Testis (tissue), 3 donors: ENCODE data around the gene CARM1. TPM values are rescaled to one million over a fixed set of nuclear protein-coding genes. Genes with fewer than 3 reads are reported as not detected.
"Not testable (repeated sequence)": the region's sequence is repeated elsewhere in the genome, so short reads cannot be mapped to it uniquely, and the experiment has no call there.

ENCODE experiments used
- DNase-seq: peaks from one replicate; pipeline ENCODE4 v3.0.0-alpha.2; 2019
- H3K27ac ChIP-seq, 2 donors: fragments of 200-600 bp; sonication (generic); one replicate each; pipeline ENCODE4 v1.5.1; 2019
- H3K27me3 ChIP-seq: fragments of 200-600 bp; sonication (generic); one replicate; pipeline ENCODE4 v1.5.1; 2019
- H3K36me3 ChIP-seq: fragments of 200-600 bp; sonication (generic); one replicate; pipeline ENCODE4 v1.5.1; 2017; ENCODE audit warnings: low read depth; ENCODE audit errors: missing control alignments
- H3K4me1 ChIP-seq: fragments of 200-600 bp; sonication (generic); one replicate; pipeline ENCODE4 v1.5.1; 2019
- H3K4me3 ChIP-seq, 2 donors: fragments of 200-600 bp; sonication (generic); one replicate each; pipeline ENCODE4 v1.5.1; 2017 to 2019
- H3K9me3 ChIP-seq: fragments of 200-600 bp; sonication (generic); one replicate; pipeline ENCODE4 v1.5.1; 2017
- POLR2A ChIP-seq: fragments of 450-650 bp; IDR thresholded peaks from one replicate; pipeline ENCODE4 v1.6.1; 2017; ENCODE audit warnings: antibody characterized with exemption, mild to moderate bottlenecking, moderate library complexity
- WGBS, 2 donors: methylation state at CpG; one replicate each; pipeline ENCODE4 v1.1.5; 2018; 5-methylcytosine and 5-hydroxymethylcytosine counted together
- intact Hi-C: fragments of 100-400 bp; cut with DNase I; formaldehyde crosslinking; loops from one replicate; pipeline ENCODE4 v1.15.1; 2023; ENCODE audit warnings: low total_unique reads
- polyA plus RNA-seq: library from polyadenylated mRNA; stranded (reverse); fragments of 350-450 nt; fragmentation: Illumina TruSeq; extraction: RNeasy Lipid Tissue Mini Kit (QIAGEN cat#74804); gene quantifications from one replicate; pipeline ENCODE4 v1.2.3, GENCODE V29; 2014; ENCODE audit warnings: low read depth, low replicate concordance; ENCODE audit not compliant: insufficient read depth
- total RNA-seq, 2 donors: library from RNA; depleted of rRNA; stranded (reverse); fragments of >200 nt; gene quantifications; one replicate each; pipeline ENCODE4 v1.2.3, GENCODE V29; 2016
- TF ChIP-seq, protein P1 (sequence below), 3 experiments: fragments of 450-650 bp in 2 of 3; fragments of 200-600 bp in 1 of 3; sonication (generic) in 1 of 3; IDR thresholded peaks; one replicate each; pipeline ENCODE4 v1.5.1; 2016 to 2019; ENCODE audit warnings: antibody characterized with exemption in 3 of 3, mild to moderate bottlenecking in 2 of 3, moderate library complexity in 1 of 3

The CARM1 gene
- total and polyA plus RNA-seq, 3 donors from 2014 or later, result 79.5 to 110 (median 82.4) TPM

DNA sequence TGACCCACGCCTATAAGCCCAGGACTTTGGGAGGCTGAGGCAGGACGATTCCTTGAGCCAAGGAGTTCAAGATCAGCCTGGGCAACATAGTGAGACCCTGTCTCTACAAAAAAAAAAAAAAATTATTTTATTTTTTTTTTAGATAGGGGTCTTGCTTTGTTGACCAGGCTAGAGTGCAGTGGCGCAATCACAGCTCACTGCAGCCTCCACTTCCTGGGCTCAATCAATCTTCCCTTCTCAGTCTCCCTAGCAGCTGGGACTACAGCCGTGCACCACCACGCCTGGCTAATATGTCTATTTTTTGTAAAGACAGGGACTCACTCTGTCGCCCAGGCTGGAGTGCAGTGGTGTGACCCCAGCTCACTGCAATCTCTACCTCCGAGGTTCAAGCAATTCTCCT lies 18.4 kb upstream of the CARM1 start:
- no peaks in the 10 kb centered on the region for H3K4me1 ChIP-seq
- intact Hi-C loops, result no loop called here
- no peaks in the 10 kb centered on the region for H3K36me3 ChIP-seq
- H3K4me3 ChIP-seq, result no peak overlapping the region
- H3K9me3 ChIP-seq, result no peaks in the 10 kb centered on the region
- H3K27me3 ChIP-seq, result no peaks in the 10 kb centered on the region
- TF ChIP-seq, protein P1, sequence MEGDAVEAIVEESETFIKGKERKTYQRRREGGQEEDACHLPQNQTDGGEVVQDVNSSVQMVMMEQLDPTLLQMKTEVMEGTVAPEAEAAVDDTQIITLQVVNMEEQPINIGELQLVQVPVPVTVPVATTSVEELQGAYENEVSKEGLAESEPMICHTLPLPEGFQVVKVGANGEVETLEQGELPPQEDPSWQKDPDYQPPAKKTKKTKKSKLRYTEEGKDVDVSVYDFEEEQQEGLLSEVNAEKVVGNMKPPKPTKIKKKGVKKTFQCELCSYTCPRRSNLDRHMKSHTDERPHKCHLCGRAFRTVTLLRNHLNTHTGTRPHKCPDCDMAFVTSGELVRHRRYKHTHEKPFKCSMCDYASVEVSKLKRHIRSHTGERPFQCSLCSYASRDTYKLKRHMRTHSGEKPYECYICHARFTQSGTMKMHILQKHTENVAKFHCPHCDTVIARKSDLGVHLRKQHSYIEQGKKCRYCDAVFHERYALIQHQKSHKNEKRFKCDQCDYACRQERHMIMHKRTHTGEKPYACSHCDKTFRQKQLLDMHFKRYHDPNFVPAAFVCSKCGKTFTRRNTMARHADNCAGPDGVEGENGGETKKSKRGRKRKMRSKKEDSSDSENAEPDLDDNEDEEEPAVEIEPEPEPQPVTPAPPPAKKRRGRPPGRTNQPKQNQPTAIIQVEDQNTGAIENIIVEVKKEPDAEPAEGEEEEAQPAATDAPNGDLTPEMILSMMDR (IDR thresholded peaks at IDR 0.05), result no peak
- no peak for TF ChIP-seq POLR2A
- H3K27ac ChIP-seq, result no peak overlapping the region
- DNase-seq, result no peak
- WGBS, 2 donors, result 83 to 93% methylated on average over 7 of the region's 7 CpGs

- intact Hi-C loops, result no loop called here
- TF ChIP-seq, protein P1 (IDR thresholded peaks at IDR 0.05), result no peak
- no peak for TF ChIP-seq POLR2A
- H3K36me3 ChIP-seq, result no peaks in the 10 kb centered on the region
- no peaks in the 10 kb centered on the region for H3K27me3 ChIP-seq
- H3K27ac ChIP-seq, result no peak overlapping the region
- H3K4me3 ChIP-seq, result no peak overlapping the region
- H3K4me1 ChIP-seq, result no peaks in the 10 kb centered on the region
- no peak for DNase-seq
- no peaks in the 10 kb centered on the region for H3K9me3 ChIP-seq
- 49 to 64% methylated on average over 7 of the region's 7 CpGs for WGBS, 2 donors
Observed at GRCh38 chr19:10854350-10855089, 16.8 kb upstream of the CARM1 start.

DNA sequence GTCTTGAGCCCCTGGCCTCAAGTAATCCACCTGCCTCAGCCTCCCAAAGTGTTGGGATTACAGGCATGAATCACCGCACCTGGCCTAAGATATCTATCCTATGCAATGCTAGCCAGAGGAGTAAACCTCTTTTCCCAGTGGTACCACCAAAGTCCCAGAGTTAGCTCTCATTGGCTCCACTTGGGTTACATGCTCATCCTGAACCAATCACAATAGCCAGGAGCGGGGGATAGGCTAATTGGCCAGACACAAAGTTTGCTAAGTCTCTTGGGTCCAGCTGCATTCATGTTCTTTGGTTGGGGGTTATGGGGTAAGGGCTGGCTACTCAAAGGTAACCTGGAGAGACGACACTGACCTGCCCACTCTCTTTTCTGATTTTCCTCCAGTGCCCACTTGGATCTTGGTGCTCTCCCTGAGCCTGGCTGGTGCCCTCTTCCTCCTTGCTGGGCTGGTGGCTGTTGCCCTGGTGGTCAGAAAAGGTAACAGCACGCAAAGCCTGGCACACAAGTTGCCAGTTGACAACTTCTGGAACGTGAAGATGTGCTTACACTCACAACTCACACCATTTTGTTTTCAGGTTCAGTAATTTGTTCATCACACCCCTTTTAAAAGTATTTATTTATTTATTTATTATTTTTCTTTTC lies 15.4 kb upstream of the CARM1 start:
- no peak for TF ChIP-seq POLR2A
- TF ChIP-seq, protein P1 (IDR thresholded peaks at IDR 0.05), result peak in 2 of 3 experiments; percentile 38 to 41
- H3K36me3 ChIP-seq, result no peaks in the 10 kb centered on the region
- intact Hi-C loops, result no loop called here
- peak; percentile 36 for DNase-seq
- no peaks in the 10 kb centered on the region for H3K27me3 ChIP-seq
- H3K9me3 ChIP-seq, result no peaks in the 10 kb centered on the region
- no peak overlapping the region for H3K4me3 ChIP-seq
- H3K4me1 ChIP-seq, result no peaks in the 10 kb centered on the region
- no peak overlapping the region for H3K27ac ChIP-seq
- WGBS, 2 donors, result 77 to 92% methylated on average over 5 of the region's 5 CpGs

- H3K9me3 ChIP-seq, H3K36me3 ChIP-seq, H3K27me3 ChIP-seq, DNase-seq, H3K4me3 ChIP-seq, H3K4me1 ChIP-seq, H3K27ac ChIP-seq, intact Hi-C loops: not testable (repeated sequence)
- 89 to 91% methylated on average over 1 of the region's 1 CpG for WGBS, 2 donors
Observed at GRCh38 chr19:10856899-10857298, 14.5 kb upstream of the CARM1 start.

DNA sequence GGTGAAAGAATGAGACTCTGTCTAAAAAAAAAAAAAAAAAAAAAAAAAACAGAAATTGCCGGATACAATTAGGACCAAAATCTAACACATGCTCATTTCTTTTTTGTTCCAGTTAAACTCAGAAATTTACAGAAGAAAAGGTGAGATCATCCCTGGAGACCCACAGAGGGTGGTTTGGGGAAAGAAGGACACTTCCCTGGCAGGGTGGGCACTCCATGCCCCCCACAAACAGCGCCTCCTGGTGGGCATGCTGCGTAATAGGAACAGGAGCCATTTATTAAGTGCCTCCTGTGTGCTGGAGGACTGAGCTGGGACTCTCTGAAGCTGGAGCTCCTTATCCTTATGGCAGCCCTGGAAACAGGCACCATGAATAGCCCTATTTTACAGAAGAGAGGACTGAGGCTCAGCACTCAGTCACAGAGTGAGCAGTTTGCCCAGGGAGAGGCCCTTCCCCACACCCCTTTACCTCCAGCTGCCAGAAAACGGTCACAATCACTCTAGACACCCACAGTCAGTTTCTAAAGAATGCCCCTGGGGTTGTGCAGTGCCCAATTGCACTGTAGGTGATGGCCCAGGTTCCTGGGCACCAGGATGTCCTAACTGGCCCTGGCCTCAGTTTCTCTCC lies 13.0 kb upstream of the CARM1 start:
- 54 to 72% methylated on average over 4 of the region's 4 CpGs for WGBS, 2 donors
- H3K9me3 ChIP-seq, result no peaks in the 10 kb centered on the region
- no peak overlapping the region for H3K27ac ChIP-seq
- TF ChIP-seq, protein P1 (IDR thresholded peaks at IDR 0.05), result peak; percentile 18 to 58 (median 54)
- TF ChIP-seq POLR2A, result no peak
- no peak overlapping the region for H3K4me3 ChIP-seq
- no peaks in the 10 kb centered on the region for H3K36me3 ChIP-seq
- H3K27me3 ChIP-seq, result no peaks in the 10 kb centered on the region
- H3K4me1 ChIP-seq, result no peaks in the 10 kb centered on the region
- DNase-seq, result no peak
- intact Hi-C loops, result no loop called here
